Choroid plexus epithelial cell (primary cell): ENCODE data around the gene EPHB1.
"Not testable (repeated sequence)": the region's sequence is repeated elsewhere in the genome, so short reads cannot be mapped to it uniquely, and the experiment has no call there.

Experiments
- DNase-seq: peaks from one replicate; pipeline ENCODE4 v3.0.0-alpha.2; 2010; ENCODE audit warnings: low read depth
- H3K4me3 ChIP-seq: 2 replicates; pipeline ENCODE4 v1.5.1; 2011; ENCODE audit warnings: low read depth, mild to moderate bottlenecking, control low read depth, low read length, moderate library complexity
- TF ChIP-seq, protein P1 (sequence below): conservative IDR thresholded peaks from 2 replicates; pipeline ENCODE4 v1.5.1; 2011; ENCODE audit warnings: low read depth, mild to moderate bottlenecking, control low read depth, inconsistent platforms, low read length, moderate library complexity

Gene EPHB1

DNA sequence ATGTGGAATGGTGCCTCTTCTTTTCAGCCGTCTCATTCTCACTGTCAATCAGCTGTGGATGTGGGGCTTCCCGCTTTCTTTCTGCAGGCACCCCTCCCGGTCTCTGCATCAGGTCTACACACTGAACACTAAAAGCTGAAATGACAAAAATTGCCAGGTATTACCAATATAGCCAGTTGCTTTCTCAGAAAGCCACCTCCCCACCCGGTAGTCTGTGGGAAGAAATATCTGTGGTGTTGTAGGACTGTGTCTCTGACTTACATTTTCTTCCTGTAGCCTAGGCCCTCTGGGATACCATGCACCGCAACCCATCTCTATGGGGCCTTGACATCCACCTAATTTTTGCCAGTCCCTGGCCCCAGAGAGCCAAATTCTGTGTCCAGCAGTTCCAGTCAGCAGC lies 19.2 kb upstream of the EPHB1 start:
- TF ChIP-seq, protein P1, sequence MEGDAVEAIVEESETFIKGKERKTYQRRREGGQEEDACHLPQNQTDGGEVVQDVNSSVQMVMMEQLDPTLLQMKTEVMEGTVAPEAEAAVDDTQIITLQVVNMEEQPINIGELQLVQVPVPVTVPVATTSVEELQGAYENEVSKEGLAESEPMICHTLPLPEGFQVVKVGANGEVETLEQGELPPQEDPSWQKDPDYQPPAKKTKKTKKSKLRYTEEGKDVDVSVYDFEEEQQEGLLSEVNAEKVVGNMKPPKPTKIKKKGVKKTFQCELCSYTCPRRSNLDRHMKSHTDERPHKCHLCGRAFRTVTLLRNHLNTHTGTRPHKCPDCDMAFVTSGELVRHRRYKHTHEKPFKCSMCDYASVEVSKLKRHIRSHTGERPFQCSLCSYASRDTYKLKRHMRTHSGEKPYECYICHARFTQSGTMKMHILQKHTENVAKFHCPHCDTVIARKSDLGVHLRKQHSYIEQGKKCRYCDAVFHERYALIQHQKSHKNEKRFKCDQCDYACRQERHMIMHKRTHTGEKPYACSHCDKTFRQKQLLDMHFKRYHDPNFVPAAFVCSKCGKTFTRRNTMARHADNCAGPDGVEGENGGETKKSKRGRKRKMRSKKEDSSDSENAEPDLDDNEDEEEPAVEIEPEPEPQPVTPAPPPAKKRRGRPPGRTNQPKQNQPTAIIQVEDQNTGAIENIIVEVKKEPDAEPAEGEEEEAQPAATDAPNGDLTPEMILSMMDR: no peak
- no peak overlapping the region for H3K4me3 ChIP-seq
- no peak for DNase-seq

DNA sequence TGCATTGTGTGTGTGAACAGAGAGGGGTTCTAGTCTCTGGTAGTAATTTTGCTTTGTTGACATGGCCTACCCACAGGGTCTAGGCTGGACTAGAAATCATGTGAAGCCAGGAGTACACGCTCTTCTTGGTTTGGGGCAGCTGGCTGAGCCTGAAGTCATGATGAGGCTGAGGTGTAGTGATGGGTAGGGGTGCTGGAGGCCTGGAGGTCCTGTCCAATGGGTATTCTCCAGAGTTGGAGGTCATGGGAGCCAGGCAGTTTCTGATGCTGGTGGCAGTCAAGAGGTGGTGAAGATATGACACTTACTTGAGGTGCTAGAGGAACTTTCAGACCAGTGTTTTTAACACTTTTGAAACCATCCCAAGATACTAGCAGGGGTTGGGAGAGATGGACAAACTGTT lies 18.5 kb upstream of the EPHB1 start:
- DNase-seq: no peak
- no peak overlapping the region for H3K4me3 ChIP-seq
- TF ChIP-seq, protein P1: no peak

DNA sequence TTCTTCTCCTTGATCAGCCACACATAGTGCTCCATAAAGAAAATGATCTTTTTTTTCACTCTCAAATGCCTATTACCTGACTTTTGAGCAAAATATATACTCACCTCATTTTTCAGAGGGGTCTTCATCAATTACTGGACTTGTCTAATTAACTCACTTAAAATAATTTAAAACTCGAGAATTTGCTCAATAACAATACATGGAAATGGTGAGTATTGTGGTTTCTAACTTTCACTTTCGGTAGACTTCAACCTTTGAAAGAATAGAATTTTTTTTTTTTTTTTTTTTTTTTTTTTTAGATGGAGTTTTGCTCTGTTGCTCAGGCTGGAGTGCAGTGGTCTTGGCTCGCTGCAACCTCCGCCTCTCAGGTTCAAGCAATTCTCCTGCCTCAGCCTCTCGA lies 17.7 kb upstream of the EPHB1 start:
- no peak overlapping the region for H3K4me3 ChIP-seq
- DNase-seq: no peak
- TF ChIP-seq, protein P1: no peak

DNA sequence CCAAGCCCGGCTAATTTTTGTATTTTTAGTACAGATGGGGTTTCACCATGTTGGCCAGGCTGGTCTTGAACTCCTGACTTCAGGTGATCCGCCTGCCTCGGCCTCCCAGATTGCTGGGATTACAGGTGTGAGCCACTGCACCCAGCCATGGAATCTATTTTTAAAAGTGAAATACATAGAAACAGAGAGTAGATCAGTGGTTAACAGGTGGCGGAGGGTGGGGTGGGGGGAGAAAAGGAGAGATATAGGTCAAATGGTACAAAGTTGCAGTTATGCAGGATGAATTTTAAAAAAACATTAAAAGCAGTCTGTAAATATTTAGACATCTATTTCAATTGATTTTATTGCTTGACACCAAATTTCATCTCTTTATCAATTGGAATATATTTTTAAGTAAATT lies 6.8 kb upstream of the EPHB1 start:
- not testable (repeated sequence) for DNase-seq, H3K4me3 ChIP-seq

GRCh38 chr3:134790065-134790464 lies 5.0 kb upstream of the EPHB1 start:
- DNase-seq: no peak
- TF ChIP-seq, protein P1: no peak

DNA sequence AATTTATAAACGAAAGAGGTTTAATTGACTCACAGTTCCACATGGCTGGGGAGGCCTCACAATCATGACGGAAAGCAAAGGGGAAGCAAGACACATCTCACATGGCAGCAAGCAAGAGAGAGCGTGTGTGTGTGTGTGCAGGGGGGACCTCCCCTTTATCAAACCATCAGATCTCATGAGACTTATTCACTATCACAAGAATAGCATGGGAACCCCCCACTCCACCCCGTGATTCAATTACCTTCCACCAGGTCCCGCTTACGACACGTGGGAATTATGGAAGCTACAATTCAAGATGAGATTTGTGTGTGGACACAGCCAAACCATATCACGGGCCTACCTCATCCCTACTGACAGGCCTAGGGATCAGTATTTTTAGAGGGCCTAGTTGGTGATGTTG lies 3.1 kb upstream of the EPHB1 start:
- no peak overlapping the region for H3K4me3 ChIP-seq
- TF ChIP-seq, protein P1: no peak
- no peak for DNase-seq

More at GRCh38 chr3:134790065-134790464, 5.0 kb upstream of the EPHB1 start:
- H3K4me3 ChIP-seq: no peak overlapping the region

GRCh38 chr3:134792700-134793099 lies 2.4 kb upstream of the EPHB1 start:
- TF ChIP-seq, protein P1: no peak
- DNase-seq: no peak
- no peak overlapping the region for H3K4me3 ChIP-seq

- TF ChIP-seq, protein P1: no peak
- H3K4me3 ChIP-seq: no peak overlapping the region
- no peak for DNase-seq
Observed at GRCh38 chr3:134793562-134793961, 1.5 kb upstream of the EPHB1 start.
